GM12878 (cell line): Measurements from ENCODE around the gene SARM1. TPM values are rescaled to one million over a fixed set of nuclear protein-coding genes. Genes with fewer than 3 reads are reported as not detected.

Source experiments
- BHLHE40 ChIP-seq, 2 experiments: fragments of 450-650 bp in 1 of 2; IDR thresholded peaks; 2 replicates each; pipeline ENCODE4 v1.6.1; 2011 to 2017; ENCODE audit warnings: low read depth in 2 of 2, borderline replicate concordance in 1 of 2, improper control_type of control experiment in 1 of 2, low read length in 1 of 2, mild to moderate bottlenecking in 1 of 2
- CREM ChIP-seq: IDR thresholded peaks from 2 replicates; pipeline ENCODE4 v1.6.1; 2014; ENCODE audit warnings: antibody characterized with exemption, low read depth
- E4F1 ChIP-seq: fragments of 450-650 bp; IDR thresholded peaks from 2 replicates; pipeline ENCODE4 v1.6.1; 2018; ENCODE audit warnings: borderline replicate concordance, mild to moderate bottlenecking; ENCODE audit not compliant: partially characterized antibody
- GATAD2B ChIP-seq: fragments of 450-650 bp; conservative IDR thresholded peaks from 2 replicates; pipeline ENCODE4 v1.6.1; 2017; ENCODE audit warnings: low read depth, mild to moderate bottlenecking, moderate library complexity
- HCFC1 ChIP-seq: fragments of 150-350 bp; IDR thresholded peaks from 2 replicates; pipeline ENCODE4 v1.6.1; 2014; ENCODE audit warnings: low read length
- IRF4 ChIP-seq: IDR thresholded peaks from 2 replicates; pipeline ENCODE4 v1.6.1; 2011; ENCODE audit warnings: low read depth, low read length
- MEF2A ChIP-seq: IDR thresholded peaks from 2 replicates; pipeline ENCODE4 v1.6.1; 2011; ENCODE audit warnings: low read depth, mild to moderate bottlenecking, low read length, moderate library complexity; ENCODE audit not compliant: insufficient read depth
- NKRF ChIP-seq: fragments of 450-650 bp; conservative IDR thresholded peaks from 2 replicates; pipeline ENCODE4 v1.6.1; 2017; ENCODE audit warnings: mild to moderate bottlenecking, moderate library complexity
- NR2C2 ChIP-seq: IDR thresholded peaks from 2 replicates; pipeline ENCODE4 v1.6.1; 2011; ENCODE audit warnings: borderline replicate concordance, low read depth; ENCODE audit not compliant: control insufficient read depth, insufficient read length
- POLR2A ChIP-seq: IDR thresholded peaks from 2 replicates; pipeline ENCODE4 v1.6.1; 2011; ENCODE audit warnings: low read depth, mild to moderate bottlenecking, low read length
- PRDM15 ChIP-seq: fragments of 450-650 bp; formaldehyde crosslinking; IDR thresholded peaks from 2 replicates; pipeline ENCODE4 v1.4.0; 2020; ENCODE audit warnings: mild to moderate bottlenecking, moderate library complexity
- RAD51 ChIP-seq: fragments of 450-650 bp; IDR thresholded peaks from 2 replicates; pipeline ENCODE4 v1.6.1; 2016; ENCODE audit warnings: moderate library complexity, mild to moderate bottlenecking, inconsistent platforms
- RB1 ChIP-seq: fragments of 450-650 bp; formaldehyde crosslinking; IDR thresholded peaks from 2 replicates; pipeline ENCODE4 v1.6.1; 2017; ENCODE audit warnings: mild to moderate bottlenecking, borderline replicate concordance
- RUNX3 ChIP-seq: IDR thresholded peaks from 2 replicates; pipeline ENCODE4 v1.6.1; 2012; ENCODE audit warnings: low read length, inconsistent platforms
- SMARCA5 ChIP-seq: fragments of 450-650 bp; IDR thresholded peaks from 2 replicates; pipeline ENCODE4 v1.6.1; 2017; ENCODE audit warnings: mild to moderate bottlenecking
- SRF ChIP-seq, 2 experiments: IDR thresholded peaks; 2 replicates each; pipeline ENCODE4 v1.6.1; 2011; ENCODE audit warnings: low read depth in 2 of 2, low read length in 2 of 2, mild to moderate bottlenecking in 1 of 2, moderate library complexity in 1 of 2
- TCF3 ChIP-seq: IDR thresholded peaks from 2 replicates; pipeline ENCODE4 v1.6.1; 2012; ENCODE audit warnings: low read depth, mild to moderate bottlenecking, low read length, borderline replicate concordance; ENCODE audit not compliant: insufficient read depth
- ZBTB33 ChIP-seq: fragments of 450-650 bp; IDR thresholded peaks from 2 replicates; pipeline ENCODE4 v1.6.1; 2017; ENCODE audit warnings: mild to moderate bottlenecking
- ZNF622 ChIP-seq: fragments of 450-650 bp; IDR thresholded peaks from 2 replicates; pipeline ENCODE4 v1.6.1; 2017; ENCODE audit warnings: mild to moderate bottlenecking, inconsistent platforms
- polyA plus RNA-seq, 11 experiments: library from polyadenylated mRNA; depleted of rRNA in 4 of 11; unstranded in 6 of 11; stranded (reverse) in 5 of 11; fragments of >200 nt; fragmentation: Nextera tagmentation in 4 of 11; fragmentation: Illumina TruSeq in 1 of 11; extraction: Ambion mirVana in 4 of 11; extraction: Trizol in 1 of 11; gene quantifications; 1 replicate in 1 of 11; 2 replicates in 10 of 11; pipeline versions ENCODE4 v1.2.1 to v1.2.3, GENCODE V29; 2011 to 2016; ENCODE audit warnings: inconsistent platforms in 2 of 11, missing spikeins in 2 of 11, low read depth in 1 of 11
- total RNA-seq, 4 experiments: library from RNA; depleted of rRNA in 3 of 4; stranded (reverse); fragments of >200 nt in 3 of 4; fragmentation: Illumina TruSeq in 1 of 4; extraction: Trizol in 1 of 4; gene quantifications; 2 replicates each; pipeline versions ENCODE4 v1.2.1 to v1.2.3, GENCODE V29; 2013 to 2021

SARM1 gene
- total and polyA plus RNA-seq, 10 of the 15 experiments (the other 5 are each of a cell fraction or from before 2014, with no cell fraction given), result 0.56 to 25.3 (median 11.9) TPM

GRCh38 chr17:28372203-28372944 lies 880 bp downstream of the SARM1 start (continued):
- no peak for TF ChIP-seq MEF2A
- TF ChIP-seq PRDM15 (CRISPR knock-in tag), result no peak
- no peak for TF ChIP-seq CREM
- no peak for TF ChIP-seq SRF (IDR thresholded peaks at IDR 0.05; ENCODE audit: low read depth in 2 of 2, low read length in 2 of 2)
- TF ChIP-seq POLR2A, result peak; percentile 25; the same call in 1 of the 2 replicates
- no peak for TF ChIP-seq BHLHE40 (IDR thresholded peaks at IDR 0.05; ENCODE audit: borderline replicate concordance in 1 of 2, low read depth in 2 of 2, low read length in 1 of 2)
- TF ChIP-seq HCFC1, result no peak
- no peak for TF ChIP-seq RAD51
- TF ChIP-seq E4F1, result no peak
- TF ChIP-seq GATAD2B, result no peak
- TF ChIP-seq RUNX3, result no peak
- TF ChIP-seq NKRF, result 0 out of 2 replicates have a peak, but pooled peaks have one; percentile 28
- TF ChIP-seq RB1, result no peak
- TF ChIP-seq SMARCA5, result 0 out of 2 replicates have a peak, but pooled peaks have one; percentile 23
- TF ChIP-seq NR2C2, result no peak
- no peak for TF ChIP-seq TCF3
- TF ChIP-seq IRF4, result no peak
- TF ChIP-seq ZNF622, result no peak
- no peak for TF ChIP-seq ZBTB33
